ENCODE data around the gene EZH1.

- TF ChIP-seq EZH2 (IDR thresholded peaks at IDR 0.05; ENCODE audit: low read depth): no peak
- no peak for TF ChIP-seq CTCF (conservative IDR thresholded peaks at IDR 0.05)
Observed at GRCh38 chr17:42680331-42680808, 64.5 kb downstream of the EZH1 start.

Data from PC-9 (cell line).